Upper lobe of left lung (tissue), 6 donors: ENCODE measurements around the gene BGLAP. TPM values are rescaled to one million over a fixed set of nuclear protein-coding genes. Genes with fewer than 3 reads are reported as not detected.

Source experiments
- ATAC-seq, 2 donors: fragments of 200-7000 bp; cut with Tn5 transposase; one replicate each; pipeline ENCODE4 v1.9.1; 2022; ENCODE audit warnings: mild to moderate bottlenecking in 2 of 2, moderate library complexity in 2 of 2; ENCODE audit not compliant: low FRiP score in 2 of 2
- DNase-seq, 2 donors: peaks; one replicate each; pipeline ENCODE4 v3.0.0-alpha.2; 2019 to 2020
- H3K27ac ChIP-seq, 4 donors: fragments of 200-600 bp; sonication (generic); one replicate each; pipeline ENCODE4 v1.5.1; 2016 to 2019
- H3K27me3 ChIP-seq, 4 donors: fragments of 200-600 bp; sonication (generic); one replicate each; pipeline ENCODE4 v1.5.1; 2017 to 2019
- H3K36me3 ChIP-seq, 4 donors: fragments of 200-600 bp; sonication (generic); one replicate each; pipeline ENCODE4 v1.5.1; 2016 to 2019
- H3K4me1 ChIP-seq, 4 donors: fragments of 200-600 bp; sonication (generic); one replicate each; pipeline ENCODE4 v1.5.1; 2018 to 2019
- H3K4me3 ChIP-seq, 4 donors: fragments of 200-600 bp; sonication (generic); one replicate each; pipeline ENCODE4 v1.5.1; 2017 to 2019; ENCODE audit warnings: mild to moderate bottlenecking in 2 of 4, moderate library complexity in 1 of 4
- H3K9me3 ChIP-seq, 4 donors: fragments of 200-600 bp; sonication (generic); one replicate each; pipeline ENCODE4 v1.5.1; 2018 to 2019
- EP300 ChIP-seq, 4 donors: sonication (generic); formaldehyde crosslinking; IDR thresholded peaks; one replicate each; pipeline ENCODE4 v1.5.1; 2017; ENCODE audit warnings: antibody characterized with exemption in 4 of 4, control low read depth in 2 of 4
- POLR2A ChIP-seq, 4 donors: fragments of 450-650 bp; IDR thresholded peaks; one replicate each; pipeline ENCODE4 v1.5.1; 2016 to 2017; ENCODE audit warnings: antibody characterized with exemption in 4 of 4, mild to moderate bottlenecking in 2 of 4
- POLR2AphosphoS5 ChIP-seq, 2 donors: sonication (generic); formaldehyde crosslinking; IDR thresholded peaks; one replicate each; pipeline ENCODE4 v1.5.1; 2017; ENCODE audit warnings: antibody characterized with exemption in 2 of 2
- WGBS, 2 donors: methylation state at CpG; one replicate each; pipeline ENCODE4 v1.1.5; 2017 to 2018; 5-methylcytosine and 5-hydroxymethylcytosine counted together
- total RNA-seq, 6 donors: library from RNA; depleted of rRNA in 4 of 6; stranded (reverse); fragments of >200 nt in 4 of 6; gene quantifications; one replicate each; pipeline versions ENCODE4 v1.1.0 to v1.2.1, GENCODE V29; 2016 to 2021
- TF ChIP-seq, protein P1 (sequence below), 6 experiments: fragments of 450-650 bp in 4 of 6; fragments of 200-600 bp in 2 of 6; sonication (generic) in 2 of 6; IDR thresholded peaks; one replicate each; pipeline ENCODE4 v1.5.1; 2016 to 2019; ENCODE audit warnings: antibody characterized with exemption in 6 of 6
- donor health status: DM: no; HTN: no; CAD: no; lungs with moderate emphysema.
- donor health status: DM: no; HTN: yes; CAD: no; lungs with severe emphysema.

The BGLAP gene
- total RNA-seq, 6 donors from 2014 or later: 0.69 to 31.4 (median 1.9) TPM; not detected in 1

DNA sequence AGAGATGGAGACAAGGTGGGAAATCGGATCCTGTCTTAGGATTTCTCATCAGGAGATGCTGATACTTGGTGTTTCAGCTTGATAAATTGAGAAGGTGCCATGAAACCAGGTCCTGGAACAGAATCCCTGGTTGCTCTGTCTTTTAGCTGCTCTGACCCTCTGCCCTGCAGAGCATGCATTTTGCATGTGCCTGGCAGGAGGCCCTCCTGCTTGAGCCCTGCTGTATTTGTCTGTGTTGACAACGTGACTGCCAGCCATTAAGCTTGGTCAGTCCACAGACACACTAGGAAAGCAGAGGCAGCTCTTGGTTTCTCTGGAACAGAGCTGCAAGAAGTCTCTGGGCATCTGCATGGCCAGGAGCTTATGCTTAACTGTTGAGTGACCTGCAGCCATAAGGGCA is 45.5 kb upstream of the BGLAP start:
- WGBS, 2 donors: 65 to 70% methylated on average over 2 of the region's 2 CpGs
- Histone ChIP-seq H3K36me3 (peaks cover 6 to 36% (median 20%) of the 10 kb centered on the region in 4 donors), H3K9me3 (no peaks in the 10 kb centered on the region), H3K27me3 (no peaks in the 10 kb centered on the region), H3K27ac (no peak overlapping the region), H3K4me1 (peaks cover 16 to 49% (median 20%) of the 10 kb centered on the region in 4 donors), H3K4me3 (no peak overlapping the region)
- TF ChIP-seq POLR2AphosphoS5 (IDR thresholded peaks at IDR 0.05): no peak
- TF ChIP-seq EP300 (IDR thresholded peaks at IDR 0.05): no peak
- TF ChIP-seq, protein P1, sequence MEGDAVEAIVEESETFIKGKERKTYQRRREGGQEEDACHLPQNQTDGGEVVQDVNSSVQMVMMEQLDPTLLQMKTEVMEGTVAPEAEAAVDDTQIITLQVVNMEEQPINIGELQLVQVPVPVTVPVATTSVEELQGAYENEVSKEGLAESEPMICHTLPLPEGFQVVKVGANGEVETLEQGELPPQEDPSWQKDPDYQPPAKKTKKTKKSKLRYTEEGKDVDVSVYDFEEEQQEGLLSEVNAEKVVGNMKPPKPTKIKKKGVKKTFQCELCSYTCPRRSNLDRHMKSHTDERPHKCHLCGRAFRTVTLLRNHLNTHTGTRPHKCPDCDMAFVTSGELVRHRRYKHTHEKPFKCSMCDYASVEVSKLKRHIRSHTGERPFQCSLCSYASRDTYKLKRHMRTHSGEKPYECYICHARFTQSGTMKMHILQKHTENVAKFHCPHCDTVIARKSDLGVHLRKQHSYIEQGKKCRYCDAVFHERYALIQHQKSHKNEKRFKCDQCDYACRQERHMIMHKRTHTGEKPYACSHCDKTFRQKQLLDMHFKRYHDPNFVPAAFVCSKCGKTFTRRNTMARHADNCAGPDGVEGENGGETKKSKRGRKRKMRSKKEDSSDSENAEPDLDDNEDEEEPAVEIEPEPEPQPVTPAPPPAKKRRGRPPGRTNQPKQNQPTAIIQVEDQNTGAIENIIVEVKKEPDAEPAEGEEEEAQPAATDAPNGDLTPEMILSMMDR (IDR thresholded peaks at IDR 0.05): no peak
- no peak for TF ChIP-seq POLR2A (IDR thresholded peaks at IDR 0.05)
- ATAC-seq: no peak
- no peak for DNase-seq

DNA sequence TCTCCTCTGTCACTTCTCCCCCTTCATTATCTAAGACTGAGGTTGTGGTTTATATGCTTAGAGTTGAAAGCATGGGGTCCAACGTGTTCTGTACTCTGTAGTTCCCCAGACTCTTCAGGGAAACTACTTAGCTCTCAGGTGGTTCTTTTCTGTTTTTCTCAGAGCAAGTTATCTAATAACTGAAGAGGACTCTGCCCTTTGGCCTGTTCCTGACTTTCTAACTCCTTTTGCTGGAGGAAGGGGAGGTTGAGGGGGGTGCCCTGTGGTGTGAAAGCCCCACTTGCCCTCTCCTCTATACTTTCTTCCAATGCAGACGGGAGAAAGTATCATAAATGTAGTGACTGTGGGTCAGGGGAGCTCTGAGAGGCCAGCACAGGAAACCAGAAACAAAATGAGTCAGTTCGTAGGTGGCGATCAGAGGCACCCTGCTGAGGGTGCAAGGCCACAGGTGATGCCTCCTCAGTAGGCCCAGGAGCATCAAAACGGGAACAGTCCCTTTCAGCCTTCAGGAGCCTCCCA is 43.1 kb upstream of the BGLAP start:
- Histone ChIP-seq H3K4me3 (no peak overlapping the region), H3K27me3 (no peaks in the 10 kb centered on the region), H3K36me3 (peaks cover 6 to 52% (median 20%) of the 10 kb centered on the region in 4 donors), H3K4me1 (peaks cover 12 to 51% (median 15%) of the 10 kb centered on the region in 4 donors), H3K9me3 (no peaks in the 10 kb centered on the region), H3K27ac (no peak overlapping the region)
- TF ChIP-seq, protein P1 (IDR thresholded peaks at IDR 0.05): no peak
- TF ChIP-seq POLR2A (IDR thresholded peaks at IDR 0.05) (no peak), POLR2AphosphoS5 (IDR thresholded peaks at IDR 0.05) (no peak), EP300 (IDR thresholded peaks at IDR 0.05) (no peak)
- no peak for ATAC-seq
- 75 to 77% methylated on average over 5 of the region's 5 CpGs for WGBS, 2 donors
- DNase-seq: no peak

DNA sequence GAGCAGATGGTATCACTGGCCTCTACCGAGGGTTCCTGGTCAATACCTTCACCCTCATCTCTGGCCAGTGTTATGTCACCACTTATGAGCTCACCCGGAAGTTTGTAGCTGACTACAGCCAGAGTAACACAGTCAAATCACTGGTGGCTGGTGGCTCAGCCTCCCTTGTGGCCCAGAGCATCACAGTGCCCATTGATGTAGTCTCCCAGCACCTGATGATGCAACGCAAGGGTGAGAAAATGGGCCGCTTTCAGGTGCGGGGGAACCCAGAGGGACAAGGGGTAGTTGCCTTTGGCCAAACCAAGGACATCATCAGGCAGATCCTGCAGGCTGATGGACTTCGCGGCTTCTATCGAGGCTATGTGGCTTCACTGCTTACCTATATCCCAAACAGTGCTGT is 41.9 kb upstream of the BGLAP start:
- ATAC-seq (no peak), DNase-seq (no peak)
- Histone ChIP-seq H3K36me3 (peaks cover 6 to 62% (median 21%) of the 10 kb centered on the region in 4 donors), H3K4me3 (no peak overlapping the region), H3K27ac (no peak overlapping the region), H3K4me1 (peaks cover 5 to 42% (median 8%) of the 10 kb centered on the region in 4 donors), H3K27me3 (no peaks in the 10 kb centered on the region), H3K9me3 (no peaks in the 10 kb centered on the region)
- 89 to 92% methylated on average over 8 of the region's 8 CpGs for WGBS, 2 donors
- TF ChIP-seq POLR2A (IDR thresholded peaks at IDR 0.05) (no peak), POLR2AphosphoS5 (IDR thresholded peaks at IDR 0.05) (no peak), EP300 (IDR thresholded peaks at IDR 0.05) (no peak)
- TF ChIP-seq, protein P1 (IDR thresholded peaks at IDR 0.05): no peak

DNA sequence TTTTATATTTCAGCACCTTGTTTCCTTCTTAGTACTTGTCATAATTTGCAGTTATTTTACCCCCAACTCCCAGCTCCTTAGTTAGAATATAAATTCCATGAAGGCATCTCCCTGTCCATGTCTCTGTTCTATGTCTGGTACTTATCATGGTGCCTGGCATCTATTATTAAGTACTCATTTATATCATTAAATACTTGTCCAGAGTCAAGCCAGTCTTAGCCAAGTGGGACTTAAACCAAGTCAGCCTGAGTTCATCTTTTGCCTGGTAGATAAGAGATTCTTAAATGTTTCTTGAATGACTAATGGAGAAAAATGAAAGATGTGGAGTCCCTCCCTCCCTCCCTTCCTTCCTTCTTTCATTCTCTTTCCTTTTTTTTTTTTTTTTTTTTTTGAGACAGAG is 38.7 kb upstream of the BGLAP start:
- ATAC-seq (peak in 1 of 2 donors; percentile 60), DNase-seq (no peak)
- Histone ChIP-seq H3K4me1 (peaks cover 0 to 14% (median 4%) of the 10 kb centered on the region in 4 donors), H3K27ac (no peak overlapping the region), H3K4me3 (no peak overlapping the region), H3K27me3 (no peaks in the 10 kb centered on the region), H3K9me3 (no peaks in the 10 kb centered on the region), H3K36me3 (peaks cover 12 to 82% (median 37%) of the 10 kb centered on the region in 4 donors)
- no peak for TF ChIP-seq EP300 (IDR thresholded peaks at IDR 0.05)
- TF ChIP-seq POLR2A (IDR thresholded peaks at IDR 0.05): no peak
- TF ChIP-seq, protein P1 (IDR thresholded peaks at IDR 0.05): no peak
- no peak for TF ChIP-seq POLR2AphosphoS5 (IDR thresholded peaks at IDR 0.05)

DNA sequence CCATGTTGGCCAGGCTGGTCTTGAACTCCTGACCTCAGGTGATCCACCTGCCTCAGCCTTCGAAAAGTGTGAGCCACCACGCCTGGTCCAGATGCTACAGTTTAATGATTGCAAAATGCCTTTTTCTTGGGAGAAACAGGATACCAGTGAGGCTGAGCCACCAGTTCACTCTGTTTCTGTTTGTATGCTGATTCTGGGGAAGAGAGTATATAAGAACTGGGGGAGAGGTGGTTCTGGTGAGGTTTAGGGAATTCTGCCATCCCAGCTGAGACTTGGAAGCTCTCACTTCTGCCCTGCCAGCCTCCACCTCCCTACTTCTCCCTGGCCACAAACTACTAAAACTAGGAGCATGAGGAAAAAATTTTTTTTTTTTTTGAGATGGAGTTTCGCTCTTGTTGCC is 37.3 kb upstream of the BGLAP start:
- no peaks in the 10 kb centered on the region for H3K27me3 ChIP-seq
- no peak overlapping the region for H3K27ac ChIP-seq
- no peaks in the 10 kb centered on the region for H3K9me3 ChIP-seq
- TF ChIP-seq, protein P1 (IDR thresholded peaks at IDR 0.05): no peak
- TF ChIP-seq EP300 (IDR thresholded peaks at IDR 0.05) (no peak), POLR2A (IDR thresholded peaks at IDR 0.05) (no peak), POLR2AphosphoS5 (IDR thresholded peaks at IDR 0.05) (no peak)
- WGBS, 2 donors: 87 to 94% methylated on average over 3 of the region's 3 CpGs
- ATAC-seq: no peak
- no peak overlapping the region for H3K4me3 ChIP-seq
- DNase-seq: no peak
- peaks cover 12 to 87% (median 37%) of the 10 kb centered on the region in 4 donors for H3K36me3 ChIP-seq
- H3K4me1 ChIP-seq: peaks cover 0 to 14% (median 4%) of the 10 kb centered on the region in 4 donors
